ENCODE data around the gene CFAP410.

DNA sequence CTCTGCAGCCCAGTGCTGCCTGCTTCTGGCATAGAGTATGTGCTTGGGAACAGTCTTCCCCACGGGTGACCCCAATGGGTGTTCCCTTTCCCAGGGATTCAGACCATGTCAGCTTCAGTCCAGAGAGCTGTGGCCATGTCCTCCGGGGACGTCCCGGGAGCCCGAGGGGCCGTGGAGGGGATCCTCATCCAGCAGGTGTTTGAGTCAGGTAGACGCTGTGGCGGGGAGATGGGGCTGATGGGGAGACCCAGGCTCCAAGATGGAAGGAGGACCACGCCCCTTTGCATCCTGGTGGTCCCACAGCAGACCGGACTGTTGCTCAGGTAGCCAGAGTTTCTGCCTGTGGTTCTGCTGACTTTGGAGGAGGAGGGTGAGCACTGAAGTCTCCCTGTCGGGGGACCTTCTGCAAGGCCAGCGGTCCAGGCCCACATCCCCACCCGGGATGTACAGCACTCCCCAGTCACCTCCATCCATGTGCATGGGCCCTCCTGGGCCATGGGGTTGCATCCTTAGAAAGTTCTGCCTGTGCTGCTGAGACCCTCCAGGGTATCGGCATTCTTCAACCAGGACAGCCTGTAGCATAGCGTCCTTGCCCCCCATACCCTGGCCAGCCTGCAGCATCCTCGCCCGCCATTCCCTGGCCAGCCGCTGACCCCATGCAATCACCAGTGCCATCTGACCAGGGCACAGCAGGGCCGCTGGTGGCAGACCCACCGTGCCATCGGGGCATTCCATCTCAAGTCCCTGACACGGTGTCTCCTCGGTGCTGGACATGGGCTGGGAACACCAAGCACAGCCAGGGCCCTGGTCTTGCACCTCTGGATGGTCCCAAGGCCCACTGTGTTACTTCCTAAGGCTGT is 50.7 kb downstream of the CFAP410 start:
- TF ChIP-seq, protein P1, sequence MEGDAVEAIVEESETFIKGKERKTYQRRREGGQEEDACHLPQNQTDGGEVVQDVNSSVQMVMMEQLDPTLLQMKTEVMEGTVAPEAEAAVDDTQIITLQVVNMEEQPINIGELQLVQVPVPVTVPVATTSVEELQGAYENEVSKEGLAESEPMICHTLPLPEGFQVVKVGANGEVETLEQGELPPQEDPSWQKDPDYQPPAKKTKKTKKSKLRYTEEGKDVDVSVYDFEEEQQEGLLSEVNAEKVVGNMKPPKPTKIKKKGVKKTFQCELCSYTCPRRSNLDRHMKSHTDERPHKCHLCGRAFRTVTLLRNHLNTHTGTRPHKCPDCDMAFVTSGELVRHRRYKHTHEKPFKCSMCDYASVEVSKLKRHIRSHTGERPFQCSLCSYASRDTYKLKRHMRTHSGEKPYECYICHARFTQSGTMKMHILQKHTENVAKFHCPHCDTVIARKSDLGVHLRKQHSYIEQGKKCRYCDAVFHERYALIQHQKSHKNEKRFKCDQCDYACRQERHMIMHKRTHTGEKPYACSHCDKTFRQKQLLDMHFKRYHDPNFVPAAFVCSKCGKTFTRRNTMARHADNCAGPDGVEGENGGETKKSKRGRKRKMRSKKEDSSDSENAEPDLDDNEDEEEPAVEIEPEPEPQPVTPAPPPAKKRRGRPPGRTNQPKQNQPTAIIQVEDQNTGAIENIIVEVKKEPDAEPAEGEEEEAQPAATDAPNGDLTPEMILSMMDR (IDR thresholded peaks at IDR 0.05 in 4 of 5, conservative IDR thresholded peaks at IDR 0.05 in 1 of 5): no peak
- TF ChIP-seq POLR2A (IDR thresholded peaks at IDR 0.05): no peak
